Measurements from ENCODE around the gene TNFSF15.

The TNFSF15 gene

GRCh38 chr9:114820776-114821501, 15.1 kb upstream of the TNFSF15 start:
- Histone ChIP-seq H3K27me3 (no peaks in the 10 kb centered on the region), H3K4me1 (no peaks in the 10 kb centered on the region), H3K36me3 (no peaks in the 10 kb centered on the region), H3K4me3 (ENCODE audit: low read depth, low read length) (no peak overlapping the region), H3K9me3 (no peaks in the 10 kb centered on the region)
- no peak for DNase-seq
- TF ChIP-seq CTCF (IDR thresholded peaks at IDR 0.05; ENCODE audit: low read depth, low read length): no peak

DNA sequence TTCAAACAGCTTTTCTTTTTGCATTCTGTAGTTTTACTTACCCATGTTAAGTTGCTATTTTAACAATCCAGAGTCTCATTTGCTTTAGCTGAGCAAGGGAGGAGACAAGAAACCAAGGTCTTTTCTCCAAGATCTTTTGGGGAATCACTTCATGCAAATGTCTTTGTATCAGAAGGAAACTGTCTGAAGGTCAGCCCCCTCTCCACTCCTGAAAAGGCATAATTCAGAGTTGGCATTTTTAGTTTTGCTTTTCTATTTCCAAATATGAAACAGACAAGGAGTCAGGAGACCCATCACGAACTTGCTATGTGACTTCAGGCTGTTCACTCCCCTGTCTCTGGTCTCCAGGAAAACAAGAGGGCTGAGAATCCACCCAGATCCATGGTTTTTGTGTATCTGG, 12.3 kb upstream of the TNFSF15 start:
- Histone ChIP-seq H3K36me3 (no peaks in the 10 kb centered on the region), H3K4me3 (ENCODE audit: low read depth, low read length) (no peak overlapping the region), H3K9me3 (no peaks in the 10 kb centered on the region), H3K27me3 (no peaks in the 10 kb centered on the region), H3K4me1 (no peaks in the 10 kb centered on the region)
- no peak for DNase-seq
- no peak for TF ChIP-seq CTCF (IDR thresholded peaks at IDR 0.05; ENCODE audit: low read depth, low read length)

DNA sequence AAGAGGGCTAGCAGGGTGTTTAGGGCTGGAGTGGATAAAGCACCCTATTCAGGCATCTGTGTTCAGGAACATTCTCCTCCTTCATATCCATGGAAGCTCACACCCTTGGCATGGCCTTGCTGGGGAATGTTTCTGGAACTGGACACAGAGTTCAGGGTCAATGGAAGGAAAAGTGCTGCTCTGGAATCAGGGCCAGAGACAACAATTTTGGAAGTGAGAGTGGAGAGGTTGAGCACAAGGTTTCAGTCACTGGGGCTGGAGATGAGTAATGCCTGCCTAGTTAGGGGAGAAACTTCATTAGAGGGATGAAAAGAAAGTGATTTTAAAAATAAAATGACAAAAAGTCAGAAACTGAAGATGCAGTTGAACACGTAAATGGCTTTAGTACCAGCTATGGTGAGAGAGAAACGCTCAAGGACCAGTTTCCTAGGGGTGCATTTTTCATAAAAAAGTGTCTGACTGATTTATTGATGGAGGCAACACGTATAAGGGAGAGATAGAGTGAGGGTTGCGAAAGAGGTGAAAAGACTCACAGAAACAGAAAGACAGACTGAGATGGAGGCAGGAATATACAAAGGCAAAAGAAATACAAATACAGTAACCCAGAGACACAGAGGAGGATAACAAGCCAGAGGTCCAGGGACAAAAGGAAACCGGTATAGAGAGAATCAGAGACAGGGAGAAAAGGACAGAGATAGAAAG, 8.0 kb upstream of the TNFSF15 start:
- TF ChIP-seq CTCF (IDR thresholded peaks at IDR 0.05; ENCODE audit: low read depth, low read length): no peak
- Histone ChIP-seq H3K36me3 (no peaks in the 10 kb centered on the region), H3K27me3 (no peaks in the 10 kb centered on the region), H3K4me1 (no peaks in the 10 kb centered on the region), H3K4me3 (ENCODE audit: low read depth, low read length) (no peak overlapping the region), H3K9me3 (no peaks in the 10 kb centered on the region)
- no peak for DNase-seq

- Histone ChIP-seq H3K9me3 (no peaks in the 10 kb centered on the region), H3K36me3 (no peaks in the 10 kb centered on the region), H3K4me1 (no peaks in the 10 kb centered on the region), H3K27me3 (no peaks in the 10 kb centered on the region), H3K4me3 (ENCODE audit: low read depth, low read length) (no peak overlapping the region)
- TF ChIP-seq CTCF (IDR thresholded peaks at IDR 0.05; ENCODE audit: low read depth, low read length): no peak
- no peak for DNase-seq
These were observed 6.3 kb upstream of the TNFSF15 start for GRCh38 chr9:114811966-114812636.

DNA sequence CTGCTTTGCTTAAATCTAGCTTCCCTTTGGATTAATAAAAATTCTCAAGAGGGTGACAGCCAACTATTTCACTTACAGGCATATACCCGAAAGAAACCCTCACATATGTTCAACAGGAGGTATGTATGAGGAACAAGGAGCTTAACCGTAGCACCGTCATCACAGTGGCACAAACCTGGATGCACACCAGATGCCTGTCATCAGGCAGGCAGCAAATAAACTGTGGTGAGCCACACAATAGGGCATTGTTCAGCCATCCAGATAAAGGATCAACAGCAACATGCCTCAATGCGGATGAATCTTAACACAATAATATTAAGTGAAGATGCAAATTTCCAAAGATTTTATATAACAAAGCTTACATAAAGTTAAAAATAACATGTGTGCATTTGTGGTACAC, 5.5 kb upstream of the TNFSF15 start:
- no peak for DNase-seq
- H3K4me1 ChIP-seq: no peaks in the 10 kb centered on the region
- H3K36me3 ChIP-seq: no peaks in the 10 kb centered on the region
- TF ChIP-seq CTCF (IDR thresholded peaks at IDR 0.05; ENCODE audit: low read depth, low read length): no peak
- no peaks in the 10 kb centered on the region for H3K27me3 ChIP-seq
- H3K9me3 ChIP-seq: no peaks in the 10 kb centered on the region
- no peak overlapping the region for H3K4me3 ChIP-seq (ENCODE audit: low read depth, low read length)

GRCh38 chr9:114810614-114811013, 4.8 kb upstream of the TNFSF15 start:
- H3K4me3 ChIP-seq (ENCODE audit: low read depth, low read length): no peak overlapping the region
- no peaks in the 10 kb centered on the region for H3K9me3 ChIP-seq
- H3K36me3 ChIP-seq: no peaks in the 10 kb centered on the region
- no peaks in the 10 kb centered on the region for H3K4me1 ChIP-seq
- no peak for TF ChIP-seq CTCF (IDR thresholded peaks at IDR 0.05; ENCODE audit: low read depth, low read length)
- no peaks in the 10 kb centered on the region for H3K27me3 ChIP-seq
- DNase-seq: no peak

Measured in BE2C (cell line).